ENCODE data around the gene ADGRL1.
"Not testable (repeated sequence)": the region's sequence is repeated elsewhere in the genome, so short reads cannot be mapped to it uniquely, and the experiment has no call there.

ADGRL1 gene

GRCh38 chr19:14189415-14189814 is 16.6 kb downstream of the ADGRL1 start:
- DNase-seq (ENCODE audit: low read depth in 2 of 2, low spot score in 1 of 2) = no peak

GRCh38 chr19:14188086-14188485 is 17.9 kb downstream of the ADGRL1 start:
- DNase-seq (ENCODE audit: low read depth in 2 of 2, low spot score in 1 of 2) = not testable (repeated sequence)

GRCh38 chr19:14187561-14187960 is 18.4 kb downstream of the ADGRL1 start:
- DNase-seq (ENCODE audit: low read depth in 2 of 2, low spot score in 1 of 2) = no peak

GRCh38 chr19:14186684-14187083 is 19.3 kb downstream of the ADGRL1 start:
- not testable (repeated sequence) for DNase-seq (ENCODE audit: low read depth in 2 of 2, low spot score in 1 of 2)

GRCh38 chr19:14185691-14186090 is 20.3 kb downstream of the ADGRL1 start:
- not testable (repeated sequence) for DNase-seq (ENCODE audit: low read depth in 2 of 2, low spot score in 1 of 2)

GRCh38 chr19:14185158-14185557 is 20.8 kb downstream of the ADGRL1 start:
- DNase-seq (ENCODE audit: low read depth in 2 of 2, low spot score in 1 of 2) = no peak

GRCh38 chr19:14183741-14184350 is 22.1 kb downstream of the ADGRL1 start:
- no peak for DNase-seq (ENCODE audit: low read depth in 2 of 2, low spot score in 1 of 2)

- no peak for DNase-seq (ENCODE audit: low read depth in 2 of 2, low spot score in 1 of 2)
Measured at GRCh38 chr19:14182476-14182875, 23.5 kb downstream of the ADGRL1 start.

- no peak for DNase-seq (ENCODE audit: low read depth in 2 of 2, low spot score in 1 of 2)
Measured at GRCh38 chr19:14181906-14182305, 24.1 kb downstream of the ADGRL1 start.

- not testable (repeated sequence) for DNase-seq (ENCODE audit: low read depth in 2 of 2, low spot score in 1 of 2)
Measured at GRCh38 chr19:14181199-14181598, 24.8 kb downstream of the ADGRL1 start.

GRCh38 chr19:14177496-14178074 is 28.4 kb downstream of the ADGRL1 start:
- no peak for DNase-seq (ENCODE audit: low read depth in 2 of 2, low spot score in 1 of 2)

- DNase-seq (ENCODE audit: low read depth in 2 of 2, low spot score in 1 of 2) = no peak
Measured at GRCh38 chr19:14175351-14175792, 30.6 kb downstream of the ADGRL1 start.

- DNase-seq (ENCODE audit: low read depth in 2 of 2, low spot score in 1 of 2) = no peak
Measured at GRCh38 chr19:14174883-14175282, 31.1 kb downstream of the ADGRL1 start.

GRCh38 chr19:14168993-14169392 is 37.0 kb downstream of the ADGRL1 start:
- no peak for DNase-seq (ENCODE audit: low read depth in 2 of 2, low spot score in 1 of 2)

GRCh38 chr19:14168259-14168972 is 37.6 kb downstream of the ADGRL1 start:
- no peak for DNase-seq (ENCODE audit: low read depth in 2 of 2, low spot score in 1 of 2)

GRCh38 chr19:14167576-14168138 is 38.3 kb downstream of the ADGRL1 start:
- DNase-seq (ENCODE audit: low read depth in 2 of 2, low spot score in 1 of 2) = no peak

GRCh38 chr19:14166999-14167575 is 38.9 kb downstream of the ADGRL1 start:
- DNase-seq (ENCODE audit: low read depth in 2 of 2, low spot score in 1 of 2) = no peak

GRCh38 chr19:14165990-14166830 is 39.8 kb downstream of the ADGRL1 start:
- DNase-seq (ENCODE audit: low read depth in 2 of 2, low spot score in 1 of 2) = no peak

GRCh38 chr19:14164724-14165493 is 41.1 kb downstream of the ADGRL1 start:
- DNase-seq (ENCODE audit: low read depth in 2 of 2, low spot score in 1 of 2) = no peak

GRCh38 chr19:14164082-14164481 is 41.9 kb downstream of the ADGRL1 start:
- no peak for DNase-seq (ENCODE audit: low read depth in 2 of 2, low spot score in 1 of 2)

All from stimulated activated CD8-positive, alpha-beta memory T cell treated with anti-CD3 and anti-CD28 coated beads, Interleukin-4, amount 100 ng/mL, for 4 hours (primary cell).